ENCODE data around the gene ZNF154. TPM values are rescaled to one million over a fixed set of nuclear protein-coding genes. Genes with fewer than 3 reads are reported as not detected.

ZNF154 gene
- total RNA-seq, 1 experiment from 2014 or later: 18.7 TPM

DNA sequence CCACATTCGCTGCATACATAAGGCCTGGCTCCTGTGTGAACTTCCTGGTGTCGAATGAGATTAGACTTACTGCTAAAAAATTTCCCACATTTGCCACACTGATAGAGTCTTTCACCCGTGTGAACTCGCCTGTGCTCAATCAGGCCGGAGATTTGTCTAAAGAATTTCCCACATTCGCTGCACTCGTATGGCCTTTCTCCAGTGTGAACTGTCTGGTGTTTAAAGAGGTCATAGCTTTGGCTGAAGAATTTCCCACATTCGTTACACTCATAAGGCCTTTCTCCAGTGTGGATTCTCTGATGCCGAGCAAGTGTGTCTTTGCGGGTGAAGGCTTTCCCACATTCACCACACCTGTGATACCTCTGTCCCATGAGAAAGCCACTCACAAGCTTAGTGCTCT lies 11.9 kb upstream of the ZNF154 start:
- no peaks in the 10 kb centered on the region for H3K79me1 ChIP-seq (ENCODE audit: insufficient read depth, low read depth, low read length, poor library complexity, severe bottlenecking)
- Mint-ChIP-seq H3K4me1 (peaks cover 13 to 14% of the 10 kb centered on the region in 2 experiments; a peak in 3 of 4 replicates), H3K27me3 (ENCODE audit: low read depth) (no peaks in the 10 kb centered on the region; the same call in none of the 2 replicates), H3K9me3 (peaks cover 7 to 8% of the 10 kb centered on the region in 2 experiments; a peak in 4 of 5 replicates), H3K36me3 (ENCODE audit: insufficient read depth in 1 of 3, low read depth in 3 of 3) (peaks cover 45 to 51% (median 46%) of the 10 kb centered on the region in 3 experiments), H3K4me3 (no peak overlapping the region), H3K27ac (no peak overlapping the region)
- no peak overlapping the region for H4K8ac ChIP-seq (replicated peaks; ENCODE audit: insufficient read length, low read depth, low read length)
- WGBS (ENCODE audit: extremely low coverage, insufficient read length, low lambda C conversion rate): no CpG with 5 or more reads among the region's 10 CpGs
- no peak overlapping the region for H3K23ac ChIP-seq (ENCODE audit: insufficient read length, low read depth, low read length)
- no peak overlapping the region for H4K91ac ChIP-seq (ENCODE audit: insufficient read length, low read depth, low read length)
- no peaks in the 10 kb centered on the region; the same call in 1 of the 2 replicates for H3K27me3 ChIP-seq (ENCODE audit: insufficient read depth, low read length)
- H3K79me2 ChIP-seq (ENCODE audit: insufficient read depth, low read length): no peaks in the 10 kb centered on the region
- no peak overlapping the region for H2AFZ ChIP-seq (ENCODE audit: low read length)
- H3K4ac ChIP-seq (ENCODE audit: low read depth, low read length): no peak overlapping the region
- H3K4me2 ChIP-seq (ENCODE audit: insufficient read depth, insufficient read length, low read length): no peak overlapping the region
- H2BK5ac ChIP-seq (ENCODE audit: insufficient read length, low read length): no peak overlapping the region
- H2AK5ac ChIP-seq (ENCODE audit: insufficient read length, low read length): no peak overlapping the region
- TF ChIP-seq, protein P1, sequence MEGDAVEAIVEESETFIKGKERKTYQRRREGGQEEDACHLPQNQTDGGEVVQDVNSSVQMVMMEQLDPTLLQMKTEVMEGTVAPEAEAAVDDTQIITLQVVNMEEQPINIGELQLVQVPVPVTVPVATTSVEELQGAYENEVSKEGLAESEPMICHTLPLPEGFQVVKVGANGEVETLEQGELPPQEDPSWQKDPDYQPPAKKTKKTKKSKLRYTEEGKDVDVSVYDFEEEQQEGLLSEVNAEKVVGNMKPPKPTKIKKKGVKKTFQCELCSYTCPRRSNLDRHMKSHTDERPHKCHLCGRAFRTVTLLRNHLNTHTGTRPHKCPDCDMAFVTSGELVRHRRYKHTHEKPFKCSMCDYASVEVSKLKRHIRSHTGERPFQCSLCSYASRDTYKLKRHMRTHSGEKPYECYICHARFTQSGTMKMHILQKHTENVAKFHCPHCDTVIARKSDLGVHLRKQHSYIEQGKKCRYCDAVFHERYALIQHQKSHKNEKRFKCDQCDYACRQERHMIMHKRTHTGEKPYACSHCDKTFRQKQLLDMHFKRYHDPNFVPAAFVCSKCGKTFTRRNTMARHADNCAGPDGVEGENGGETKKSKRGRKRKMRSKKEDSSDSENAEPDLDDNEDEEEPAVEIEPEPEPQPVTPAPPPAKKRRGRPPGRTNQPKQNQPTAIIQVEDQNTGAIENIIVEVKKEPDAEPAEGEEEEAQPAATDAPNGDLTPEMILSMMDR (conservative IDR thresholded peaks at IDR 0.05): no peak
- no peak overlapping the region for H2BK12ac ChIP-seq (ENCODE audit: insufficient read length, low read depth, low read length)
- DNase-seq: no peak
- no peak overlapping the region for H2BK120ac ChIP-seq (ENCODE audit: low read depth, low read length, poor library complexity, severe bottlenecking)
- no peak overlapping the region for H2BK15ac ChIP-seq (ENCODE audit: low read depth, low read length)
- no peak overlapping the region for H2BK20ac ChIP-seq (ENCODE audit: low read depth, low read length, poor library complexity, severe bottlenecking)
- no peak overlapping the region for H3K27ac ChIP-seq (ENCODE audit: insufficient read length, low read depth, low read length)
- no peaks in the 10 kb centered on the region for H4K20me1 ChIP-seq (ENCODE audit: control insufficient read depth, insufficient read depth, insufficient read length)
- H3K18ac ChIP-seq (ENCODE audit: insufficient read length, low read depth, low read length): no peak overlapping the region
- H3K14ac ChIP-seq (ENCODE audit: insufficient read depth, low read length): no peak overlapping the region
- H3K9ac ChIP-seq (ENCODE audit: extremely low read depth, insufficient read length, low read length): no peak overlapping the region
- H3K9me3 ChIP-seq (ENCODE audit: control insufficient read depth, low read depth, low read length): peaks cover 11% of the 10 kb centered on the region
- H3T11ph ChIP-seq (ENCODE audit: low read length): no peak overlapping the region
- H3K56ac ChIP-seq (ENCODE audit: insufficient read length, low read depth, low read length): no peak overlapping the region
- H3K4me1 ChIP-seq (ENCODE audit: insufficient read depth, low read length): peaks cover 2% of the 10 kb centered on the region; the same call in 1 of the 2 replicates
- H3K23me2 ChIP-seq (ENCODE audit: insufficient read length, low read depth, low read length, poor library complexity, severe bottlenecking): no peaks in the 10 kb centered on the region
- no peak overlapping the region for H4K5ac ChIP-seq (ENCODE audit: insufficient read length, low read depth, low read length)
